COLO668 (cell line): Measurements from ENCODE around the gene ANO4.

Experiments used
- DNase-seq: peaks from one replicate; lab custom pipeline; 2025; ENCODE audit not compliant: unreplicated experiment; lab: John Stamatoyannopoulos, UW

The ANO4 gene

GRCh38 chr12:100801320-100801719 lies 6.7 kb downstream of the ANO4 start:
- DNase-seq: no peak

- DNase-seq: no peak
Measured at GRCh38 chr12:100808777-100809176, 14.2 kb downstream of the ANO4 start.

DNA sequence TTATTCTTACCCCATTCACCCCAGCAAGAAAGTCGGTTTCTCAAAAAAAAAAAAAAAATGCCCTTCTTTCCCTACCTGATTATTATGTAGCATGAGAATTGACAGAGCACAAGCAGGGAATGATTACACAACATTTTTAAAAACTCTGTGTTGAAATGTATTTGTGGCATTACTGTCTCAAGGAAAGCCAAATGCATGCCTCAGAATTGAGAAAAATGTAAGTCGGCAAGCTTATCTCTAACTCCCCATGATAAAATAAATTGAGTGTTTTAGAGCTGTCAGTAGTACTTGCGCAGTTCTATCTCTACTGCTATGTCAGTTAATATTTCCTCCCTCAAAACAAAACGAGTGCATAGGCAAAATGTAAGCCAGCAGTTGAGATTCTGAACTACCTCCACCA lies 25.7 kb downstream of the ANO4 start:
- no peak for DNase-seq

DNA sequence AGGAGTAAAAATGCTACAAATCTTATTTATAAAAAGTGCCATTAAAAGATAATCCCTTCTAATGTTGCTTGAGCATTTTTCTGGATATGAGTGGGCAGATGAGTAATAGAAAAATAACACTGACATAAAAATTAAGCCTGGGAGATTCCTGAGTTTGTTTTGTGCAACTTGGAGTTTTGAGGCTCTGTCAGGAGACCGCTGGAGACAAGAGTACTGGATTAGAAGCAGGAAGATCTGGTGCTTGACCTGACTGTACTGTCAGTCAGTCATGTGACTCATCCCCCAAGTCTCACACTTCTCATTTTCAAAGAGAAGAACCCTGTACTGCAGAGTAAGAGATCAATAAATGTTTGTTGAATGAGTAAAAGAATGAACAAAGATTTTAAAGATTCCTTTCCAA lies 29.4 kb downstream of the ANO4 start:
- no peak for DNase-seq

DNA sequence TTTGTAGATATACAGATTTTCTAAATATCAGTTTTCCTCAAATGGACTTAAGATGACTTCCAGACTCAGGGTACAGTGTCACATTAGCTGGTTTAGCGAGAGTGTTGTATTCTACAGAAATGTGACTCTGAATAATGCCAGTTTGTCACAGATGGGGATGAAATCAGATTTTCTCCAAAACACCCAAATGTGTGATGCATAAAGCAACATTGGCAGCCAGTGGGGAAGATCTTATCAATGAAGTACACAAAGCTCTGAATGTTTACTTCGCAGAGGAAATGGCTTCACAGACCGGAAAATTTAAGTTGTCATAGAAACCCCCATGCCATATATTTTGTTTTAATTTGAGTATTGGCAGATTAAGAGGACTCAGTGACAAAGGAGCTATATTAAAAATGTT lies 29.9 kb downstream of the ANO4 start:
- DNase-seq: no peak

DNA sequence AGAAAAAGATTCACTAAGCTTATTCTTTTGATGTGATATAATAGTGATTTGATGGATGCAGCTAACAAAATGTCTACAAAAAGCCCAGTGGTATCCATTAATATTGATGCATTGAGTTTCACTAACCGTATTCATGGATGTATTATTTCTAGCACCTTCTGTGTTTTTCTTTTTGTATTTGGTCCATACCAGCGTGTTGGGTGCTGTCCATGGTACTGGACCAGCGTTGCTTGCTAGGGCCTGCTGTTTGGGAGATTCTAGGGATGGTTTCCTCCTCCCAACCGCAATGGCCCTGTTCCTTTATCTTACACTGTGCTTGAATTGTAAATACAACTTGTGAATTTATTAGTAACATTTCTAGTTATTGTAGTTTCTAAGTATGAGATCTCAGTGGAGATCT lies 31.7 kb downstream of the ANO4 start:
- no peak for DNase-seq

DNA sequence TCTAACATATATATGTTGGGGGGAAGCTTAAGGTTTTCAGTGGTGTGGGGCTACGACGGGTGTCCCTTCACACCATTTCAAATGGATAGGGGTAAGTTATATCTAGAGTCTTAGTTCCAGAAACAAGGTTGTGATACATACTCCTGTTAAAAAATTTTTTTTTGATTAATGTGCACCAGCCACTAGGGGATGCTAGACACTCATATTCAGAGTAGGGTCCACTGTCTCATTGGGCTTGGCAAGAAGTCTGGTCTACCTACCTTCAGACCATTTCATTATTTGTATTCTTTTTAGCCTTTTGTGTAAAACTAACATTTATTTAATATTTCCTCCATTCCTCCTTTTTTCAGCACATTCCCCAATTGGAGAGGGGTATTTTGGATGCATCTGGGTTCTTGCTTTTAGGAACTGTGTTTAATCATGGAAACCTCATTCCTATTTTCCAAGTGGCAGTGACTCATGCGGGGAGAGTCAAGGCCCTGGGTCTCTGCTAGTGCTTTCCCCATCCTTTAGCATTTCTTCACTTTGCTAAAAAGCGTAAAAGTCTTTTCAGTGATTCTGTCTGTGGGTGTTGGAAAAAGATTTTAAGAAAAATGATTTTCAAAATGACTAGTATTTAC lies 33.4 kb downstream of the ANO4 start:
- DNase-seq: peak; percentile 39

- DNase-seq: no peak
Measured at GRCh38 chr12:100830003-100830795, 35.6 kb downstream of the ANO4 start.

DNA sequence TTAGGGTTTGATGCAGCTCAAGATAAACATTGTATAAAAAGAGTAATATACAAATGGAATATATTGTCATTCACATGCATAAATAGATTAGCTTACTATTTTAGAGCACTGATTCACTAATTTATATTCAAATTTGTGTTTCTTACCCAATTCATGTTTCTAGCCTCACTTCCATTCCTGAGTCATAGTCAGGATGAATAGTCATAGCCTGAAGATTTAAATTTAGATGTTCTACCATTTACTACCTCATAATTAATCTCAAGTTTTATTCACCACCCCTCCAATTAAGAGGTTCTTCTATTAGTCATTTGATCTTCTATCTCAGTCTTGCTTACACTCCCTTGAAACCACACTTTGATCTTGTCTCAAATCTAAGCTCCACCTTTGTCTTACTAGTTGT lies 38.7 kb downstream of the ANO4 start:
- DNase-seq: no peak

- DNase-seq: no peak
Measured at GRCh38 chr12:100840748-100841147, 46.2 kb downstream of the ANO4 start.

GRCh38 chr12:100842156-100842555 lies 47.6 kb downstream of the ANO4 start:
- no peak for DNase-seq

- no peak for DNase-seq
Measured at GRCh38 chr12:100843061-100843460, 48.5 kb downstream of the ANO4 start.

- no peak for DNase-seq
Measured at GRCh38 chr12:100845095-100845494, 50.5 kb downstream of the ANO4 start.

- no peak for DNase-seq
Measured at GRCh38 chr12:100851637-100852036, 57.1 kb downstream of the ANO4 start.

GRCh38 chr12:100857418-100857817 lies 62.8 kb downstream of the ANO4 start:
- no peak for DNase-seq

DNA sequence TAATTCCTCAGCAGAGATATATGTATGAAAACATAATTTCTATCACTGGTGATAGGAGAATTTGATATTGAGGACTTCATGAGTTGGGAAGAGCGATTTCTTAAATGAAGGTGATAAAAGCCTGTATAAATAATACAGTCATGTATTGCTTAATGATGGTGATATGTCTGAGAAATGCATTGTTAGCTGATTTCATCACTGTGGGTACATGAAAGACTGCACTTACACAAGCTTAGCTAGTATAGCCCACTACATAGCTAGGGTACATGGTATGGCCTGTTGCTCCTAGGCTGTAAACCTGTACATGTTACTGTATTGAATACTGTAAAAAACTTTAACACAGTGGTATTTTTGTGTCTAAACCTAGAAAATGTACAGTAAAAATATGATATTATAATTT lies 63.4 kb downstream of the ANO4 start:
- DNase-seq: no peak

GRCh38 chr12:100858656-100859055 lies 64.1 kb downstream of the ANO4 start:
- no peak for DNase-seq

GRCh38 chr12:100859063-100859627 lies 64.6 kb downstream of the ANO4 start:
- DNase-seq: no peak

DNA sequence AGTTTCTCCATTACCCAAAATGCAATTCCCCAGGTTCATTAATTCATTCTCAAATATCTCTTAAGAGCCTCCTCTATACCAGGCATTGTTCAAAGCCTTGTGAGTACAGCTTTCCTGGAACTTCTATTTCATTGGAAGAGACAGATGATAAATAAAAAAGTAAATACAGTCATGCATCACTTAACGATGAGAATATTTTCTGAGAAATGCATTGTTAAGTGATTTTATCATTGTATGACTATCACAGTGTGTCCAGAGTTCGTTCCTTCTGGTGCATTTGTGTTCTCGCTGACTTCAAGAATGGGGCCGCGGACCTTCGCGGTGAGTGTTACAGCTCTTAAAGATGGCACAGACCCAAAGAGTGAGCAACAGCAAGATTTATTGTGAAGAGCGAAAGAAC lies 66.0 kb downstream of the ANO4 start:
- DNase-seq: no peak

DNA sequence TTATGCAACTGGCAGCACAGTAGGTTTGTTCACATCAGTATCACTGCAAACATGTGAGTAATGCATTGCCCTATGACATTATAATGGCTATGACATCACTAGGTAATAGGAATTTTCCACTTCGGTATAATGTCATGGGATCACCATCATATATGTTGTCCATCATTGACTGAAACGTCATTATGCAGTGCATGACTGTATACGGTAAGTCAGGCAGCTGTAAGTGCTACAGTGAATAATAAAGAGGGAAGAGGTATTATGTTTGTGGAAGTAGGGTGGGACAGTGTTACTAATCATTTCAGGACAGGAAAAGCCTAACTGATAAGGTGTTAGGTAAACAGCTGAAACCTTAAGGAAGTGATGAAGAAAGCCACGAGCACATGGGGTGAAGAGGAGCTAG lies 68.1 kb downstream of the ANO4 start:
- DNase-seq: no peak

GRCh38 chr12:100864366-100864765 lies 69.8 kb downstream of the ANO4 start:
- DNase-seq: no peak

- no peak for DNase-seq
Measured at GRCh38 chr12:100867639-100868393, 73.2 kb downstream of the ANO4 start.
